Stimulated activated CD4-positive, alpha-beta T cell treated with anti-CD3 and anti-CD28 coated beads, TNF-alpha, amount 100 ng/mL, for 1 hour (primary cell): ENCODE data around the gene HSFX3.
"Not testable (repeated sequence)": the region's sequence is repeated elsewhere in the genome, so short reads cannot be mapped to it uniquely, and the experiment has no call there.

Experiments
- DNase-seq, 3 donors: peaks; one replicate each; pipeline ENCODE4 v3.0.0-alpha.2; 2020; ENCODE audit warnings: low read depth in 3 of 3, low spot score in 1 of 3

Gene HSFX3

DNA sequence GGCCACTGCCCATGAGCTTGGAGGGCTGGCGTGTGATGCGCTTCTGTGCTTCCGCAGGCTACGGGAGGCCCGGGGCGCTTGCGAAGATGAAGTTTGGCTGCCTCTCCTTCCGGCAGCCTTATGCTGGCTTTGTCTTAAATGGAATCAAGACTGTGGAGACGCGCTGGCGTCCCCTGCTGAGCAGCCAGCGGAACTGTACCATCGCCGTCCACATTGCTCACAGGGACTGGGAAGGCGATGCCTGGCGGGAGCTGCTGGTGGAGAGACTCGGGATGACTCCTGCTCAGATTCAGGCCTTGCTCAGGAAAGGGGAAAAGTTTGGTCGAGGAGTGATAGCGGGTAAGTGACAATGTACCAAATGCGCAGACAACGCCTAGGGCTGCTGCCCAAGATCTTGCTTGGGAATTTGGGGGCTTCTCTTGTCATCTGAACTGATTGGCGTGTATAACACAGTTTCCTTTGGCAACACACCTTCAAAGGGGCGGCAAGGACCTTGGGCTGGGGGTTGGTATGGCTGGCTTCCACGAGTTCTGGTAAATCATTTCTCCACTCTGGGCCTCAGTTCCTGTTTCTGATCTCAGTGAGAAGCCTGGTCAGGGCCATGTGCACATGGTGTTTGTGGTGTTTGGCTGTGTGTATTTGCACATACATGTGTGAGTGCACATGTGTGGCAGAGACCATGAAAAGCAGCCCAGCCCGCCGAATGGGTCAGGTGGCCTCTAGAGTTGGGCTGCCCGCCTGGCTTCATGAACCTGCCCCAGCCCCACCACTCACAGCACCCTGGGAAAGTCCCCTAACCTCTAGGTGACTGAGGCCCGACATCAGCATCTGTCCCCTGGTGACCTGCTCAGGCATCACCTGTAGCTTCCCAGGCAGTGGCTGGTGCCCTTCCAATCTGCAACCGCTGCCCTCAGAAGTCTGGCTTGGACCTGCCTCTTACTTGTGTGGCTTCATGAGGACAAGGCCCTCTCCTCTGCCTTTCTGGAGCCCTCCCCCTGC is 3.9 kb downstream of the HSFX3 start:
- not testable (repeated sequence) for DNase-seq

- DNase-seq, result no peak
These were observed 8.1 kb downstream of the HSFX3 start for GRCh38 chrX:149541521-149542047.

DNA sequence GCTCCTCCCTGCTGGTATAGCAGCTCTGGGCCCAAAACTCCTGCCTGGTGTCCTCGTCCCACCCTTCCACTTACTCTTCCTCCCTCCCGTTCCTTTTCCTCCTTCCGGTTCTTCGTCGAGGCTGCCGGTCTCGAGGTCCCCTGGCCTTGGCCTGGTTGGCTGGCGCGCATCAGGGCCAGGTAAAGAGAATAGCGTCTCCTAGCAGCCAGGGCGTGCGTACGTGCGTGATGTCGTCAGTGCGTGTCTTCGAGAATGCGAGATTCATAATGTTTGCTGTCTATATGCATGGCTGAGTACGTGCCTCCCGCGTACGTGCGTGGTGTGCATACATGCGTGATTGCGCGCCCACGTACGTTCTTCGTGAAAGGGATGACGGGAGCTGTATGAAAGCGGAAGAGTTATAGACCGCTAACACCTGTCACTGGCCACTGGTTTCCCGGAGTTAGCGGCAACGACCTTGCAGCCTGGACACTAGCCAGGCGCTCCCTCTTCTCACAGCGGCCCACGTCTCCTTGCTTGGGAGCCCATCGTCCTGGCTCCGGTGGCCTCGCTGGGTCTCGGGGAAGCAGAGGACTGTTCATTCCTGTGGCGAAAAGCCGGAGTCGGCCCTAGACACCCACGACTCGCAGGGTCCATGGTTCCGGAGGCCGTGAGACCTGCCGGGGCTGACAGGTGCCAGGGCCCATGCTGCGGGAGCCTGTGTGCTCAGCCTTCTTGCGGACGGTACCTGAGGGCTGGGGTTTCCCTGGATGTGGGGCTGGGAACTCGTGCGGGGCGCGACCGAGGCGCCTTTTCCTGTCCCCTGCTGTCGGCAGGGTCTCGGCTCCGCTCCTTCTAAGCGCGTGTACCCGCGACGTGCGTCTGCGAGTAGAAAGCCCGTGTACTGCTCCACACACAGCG is 8.9 kb downstream of the HSFX3 start, which contains the start of gene EOLA1:
EOLA1 (plus strand) TSS at position 392 of the 900 bp plus-strand sequence. CDS start 4,619 bp downstream, outside the sequence.
- peak; percentile 68 to 70 (median 69) for DNase-seq

GRCh38 chrX:149540131-149540620 is 9.5 kb downstream of the HSFX3 start:
- peak; percentile 80 to 83 (median 82) for DNase-seq

GRCh38 chrX:149539283-149540130 is 10.2 kb downstream of the HSFX3 start:
- DNase-seq, result peak; percentile 59 to 72 (median 62)

DNA sequence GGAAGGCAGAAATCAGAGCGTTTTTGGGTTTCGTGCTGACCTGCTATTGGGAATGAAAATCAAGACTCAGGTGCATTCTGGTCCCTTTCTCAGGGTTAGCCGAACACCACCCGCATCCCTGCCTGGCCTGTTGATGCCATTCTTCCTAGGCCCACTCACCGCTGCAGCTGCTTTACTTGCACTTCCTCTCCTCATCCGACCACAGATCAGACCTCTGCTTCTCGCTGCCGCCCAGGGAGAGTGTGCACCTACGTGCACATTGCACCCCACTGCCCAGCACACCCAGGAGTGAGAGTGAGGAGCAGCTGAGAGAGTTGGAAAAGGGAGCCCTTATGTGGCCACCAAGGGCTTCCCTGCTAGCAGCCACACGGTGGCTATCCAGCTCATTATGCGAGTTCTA is 12.2 kb downstream of the HSFX3 start:
- DNase-seq, result not testable (repeated sequence)

GRCh38 chrX:149534926-149535602 is 14.7 kb downstream of the HSFX3 start:
- not testable (repeated sequence) for DNase-seq

DNA sequence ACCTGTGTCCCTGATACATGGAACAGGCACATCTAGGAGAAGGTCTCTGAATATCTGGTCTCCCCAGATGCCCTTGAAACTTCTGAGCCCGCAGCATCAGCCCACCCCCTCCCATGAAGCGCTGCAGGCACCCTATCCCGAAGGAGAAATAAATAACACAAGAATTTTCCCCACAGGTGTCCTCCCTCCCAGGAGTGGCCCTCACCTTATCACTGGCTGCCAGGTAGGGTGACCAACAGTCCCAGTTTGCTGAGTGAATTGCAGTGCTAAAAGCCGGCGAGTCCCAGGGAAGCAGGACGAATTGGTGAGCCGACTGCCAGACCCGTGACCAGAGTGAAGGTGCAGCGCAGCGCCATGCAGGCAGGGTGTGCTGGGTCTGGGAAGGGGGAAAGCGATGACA is 15.7 kb downstream of the HSFX3 start:
- DNase-seq, result not testable (repeated sequence)

DNA sequence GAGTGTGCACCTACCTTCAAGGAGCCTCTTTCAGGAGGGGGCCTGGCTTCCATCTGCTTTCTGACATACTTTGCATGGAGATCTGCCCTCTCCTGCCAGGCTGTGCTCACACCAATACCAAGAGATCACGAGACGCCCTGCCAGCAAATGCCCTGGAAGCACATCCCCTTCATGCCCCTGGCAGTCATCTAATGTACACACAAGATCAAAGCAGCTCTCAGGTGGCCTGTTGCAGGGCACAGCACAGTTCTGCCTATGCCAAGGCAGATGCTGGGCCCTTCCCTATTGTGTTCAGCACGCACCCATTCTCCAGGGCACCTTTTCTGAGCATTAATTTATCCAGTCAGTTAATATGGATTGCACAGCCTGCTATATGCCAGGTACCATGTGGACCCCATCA is 16.9 kb downstream of the HSFX3 start:
- DNase-seq, result not testable (repeated sequence)

- DNase-seq, result no peak
These were observed 18.1 kb downstream of the HSFX3 start for GRCh38 chrX:149531599-149531998.

DNA sequence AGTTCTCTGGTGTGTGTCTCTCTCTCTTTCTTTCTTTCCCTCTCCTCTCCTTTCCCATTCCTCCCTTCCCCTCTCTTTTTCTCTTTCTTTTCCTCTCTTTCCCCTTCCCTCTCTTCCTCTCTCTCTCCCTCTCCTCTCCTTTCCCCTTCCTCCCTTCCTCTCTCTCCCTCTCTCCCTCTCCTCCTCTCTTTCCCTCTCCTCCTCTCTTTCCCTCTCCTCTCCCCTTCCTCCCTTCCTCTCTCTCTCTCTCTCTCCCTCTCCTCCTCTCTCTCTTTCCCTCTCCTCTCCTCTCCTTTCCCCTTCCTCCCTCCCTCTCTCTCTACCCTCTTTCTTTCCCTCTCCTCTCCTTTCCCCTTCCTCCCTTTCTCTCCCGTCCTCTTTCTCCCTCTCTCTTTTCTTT is 21.3 kb downstream of the HSFX3 start:
- DNase-seq, result no peak

DNA sequence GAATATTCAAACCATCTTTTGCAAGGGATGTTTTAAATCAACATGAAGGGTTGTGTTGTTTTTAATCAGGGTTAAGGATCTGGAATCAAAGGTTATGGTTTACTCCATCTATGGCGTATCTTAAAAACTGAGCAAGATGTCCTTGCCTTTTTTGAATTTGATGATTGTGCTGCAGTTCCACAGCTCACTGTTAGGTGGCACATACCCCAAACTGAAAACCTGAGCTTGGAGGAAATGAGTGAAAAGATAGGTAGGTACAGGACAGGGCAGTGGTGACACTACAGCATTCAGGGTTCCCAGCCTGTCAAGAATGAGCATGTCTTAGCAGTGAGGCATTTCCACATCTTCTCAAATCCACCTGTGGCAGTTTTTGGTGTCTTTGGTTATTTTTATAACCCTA is 22.0 kb downstream of the HSFX3 start:
- no peak for DNase-seq

GRCh38 chrX:149526318-149527033 is 23.2 kb downstream of the HSFX3 start:
- DNase-seq, result not testable (repeated sequence)

DNA sequence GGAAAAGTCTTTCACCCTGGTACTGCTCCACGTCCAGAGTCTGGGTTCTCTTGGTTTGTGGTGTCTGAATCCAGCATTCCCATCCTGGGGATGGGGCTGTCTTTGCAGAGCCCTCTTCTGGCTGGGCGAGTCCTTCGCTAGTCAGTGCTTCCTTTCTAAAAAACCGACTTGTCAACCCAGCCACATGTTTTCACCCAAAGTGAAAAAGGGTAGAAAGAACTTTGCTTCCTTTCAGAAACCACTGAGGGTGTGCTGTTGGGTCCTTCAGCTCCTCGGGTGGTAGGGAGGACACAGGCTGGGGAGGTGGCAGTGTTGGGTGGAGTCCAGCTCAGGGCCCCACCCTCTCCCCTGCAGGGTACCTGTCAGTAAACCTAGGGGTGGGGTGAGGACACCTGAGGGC is 23.8 kb downstream of the HSFX3 start:
- not testable (repeated sequence) for DNase-seq

DNA sequence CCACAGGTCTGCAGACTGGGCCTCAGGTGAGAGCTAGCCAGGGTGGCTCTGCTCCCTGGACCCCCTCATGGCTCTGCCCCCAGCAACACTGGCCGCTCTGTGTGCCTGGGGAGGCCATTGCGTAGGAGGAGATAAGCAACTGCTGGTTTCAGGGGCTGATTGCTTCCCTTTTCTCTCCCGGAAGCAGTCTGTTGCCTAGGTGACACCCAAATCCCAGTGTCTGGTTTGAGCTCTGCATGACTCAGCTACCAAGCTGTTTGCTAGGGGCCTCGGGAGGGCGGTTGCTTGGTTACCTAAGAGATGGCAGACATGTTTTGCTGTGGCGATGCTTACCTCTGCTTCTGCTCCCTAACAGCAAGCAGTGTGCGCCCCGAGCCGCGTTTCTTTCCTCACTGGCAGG is 24.3 kb downstream of the HSFX3 start:
- DNase-seq, result not testable (repeated sequence)

DNA sequence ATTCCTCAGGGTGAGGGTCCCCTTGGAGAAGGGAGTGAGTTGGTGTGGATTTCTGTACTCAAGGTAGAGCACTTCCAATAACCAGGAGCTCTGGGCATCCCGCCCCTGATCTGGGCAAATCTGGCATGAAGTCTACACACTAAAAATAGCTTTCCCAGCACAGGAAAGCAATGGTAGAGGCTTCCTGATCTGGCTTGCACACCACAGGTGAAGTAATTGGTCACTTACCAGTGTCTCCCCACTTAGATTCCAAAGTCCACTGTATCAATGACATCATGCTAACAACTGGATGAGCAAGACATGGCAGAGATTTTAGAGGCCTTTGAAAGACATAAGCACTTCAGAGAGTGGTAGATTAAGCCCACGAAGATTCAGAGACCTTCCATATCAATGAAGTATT is 26.8 kb downstream of the HSFX3 start:
- DNase-seq, result no peak

GRCh38 chrX:149521438-149521837 is 28.3 kb downstream of the HSFX3 start:
- DNase-seq, result no peak

GRCh38 chrX:149520636-149521277 is 29.0 kb downstream of the HSFX3 start:
- DNase-seq, result not testable (repeated sequence)
